ENCODE measurements around the gene CCHCR1. TPM values are rescaled to one million over a fixed set of nuclear protein-coding genes. Genes with fewer than 3 reads are reported as not detected.

The CCHCR1 gene
- polyA plus RNA-seq, 2 of the 4 experiments (the other 2 are of a cell fraction) = 7.4 to 15.3 TPM

GRCh38 chr6:31154436-31154835, 3.2 kb downstream of the CCHCR1 start (continued):
- no peak for TF ChIP-seq HDAC2 (IDR thresholded peaks at IDR 0.05)
- TF ChIP-seq, protein P1, sequence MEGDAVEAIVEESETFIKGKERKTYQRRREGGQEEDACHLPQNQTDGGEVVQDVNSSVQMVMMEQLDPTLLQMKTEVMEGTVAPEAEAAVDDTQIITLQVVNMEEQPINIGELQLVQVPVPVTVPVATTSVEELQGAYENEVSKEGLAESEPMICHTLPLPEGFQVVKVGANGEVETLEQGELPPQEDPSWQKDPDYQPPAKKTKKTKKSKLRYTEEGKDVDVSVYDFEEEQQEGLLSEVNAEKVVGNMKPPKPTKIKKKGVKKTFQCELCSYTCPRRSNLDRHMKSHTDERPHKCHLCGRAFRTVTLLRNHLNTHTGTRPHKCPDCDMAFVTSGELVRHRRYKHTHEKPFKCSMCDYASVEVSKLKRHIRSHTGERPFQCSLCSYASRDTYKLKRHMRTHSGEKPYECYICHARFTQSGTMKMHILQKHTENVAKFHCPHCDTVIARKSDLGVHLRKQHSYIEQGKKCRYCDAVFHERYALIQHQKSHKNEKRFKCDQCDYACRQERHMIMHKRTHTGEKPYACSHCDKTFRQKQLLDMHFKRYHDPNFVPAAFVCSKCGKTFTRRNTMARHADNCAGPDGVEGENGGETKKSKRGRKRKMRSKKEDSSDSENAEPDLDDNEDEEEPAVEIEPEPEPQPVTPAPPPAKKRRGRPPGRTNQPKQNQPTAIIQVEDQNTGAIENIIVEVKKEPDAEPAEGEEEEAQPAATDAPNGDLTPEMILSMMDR (IDR thresholded peaks at IDR 0.05) = no peak

GRCh38 chr6:31152781-31153180, 4.8 kb downstream of the CCHCR1 start:
- CTCF ChIA-PET = interaction anchor here (2.3 kb wide), 1 partner anchor 10 kb away, joined by 5 read pairs; no protein-coding TSS in a partner anchor
- Histone ChIP-seq H3K27ac (no peak overlapping the region), H3K9me3 (no peaks in the 10 kb centered on the region), H3K4me1 (peaks cover 8% of the 10 kb centered on the region; the same call in 2 of the 3 replicates), H3K4me3 (no peak overlapping the region), H3K4me2 (no peak overlapping the region)
- FAIRE-seq = no peak
- 88% methylated on average over 7 of the region's 7 CpGs for WGBS (ENCODE audit: missing lambda C conversion rate)
- ATAC-seq = no peak
- POLR2A ChIA-PET = no interaction called here
- no peak for DNase-seq (ENCODE audit: low read depth in 1 of 2, low spot score in 1 of 2)
- TF ChIP-seq FOSB (CRISPR knock-in tag; IDR thresholded peaks at IDR 0.05) = no peak
- no peak for TF ChIP-seq KDM1A (IDR thresholded peaks at IDR 0.05; ENCODE audit: low read depth)
- TF ChIP-seq MAFK (IDR thresholded peaks at IDR 0.05; ENCODE audit: partially characterized antibody) = no peak
- no peak for TF ChIP-seq BCL3 (IDR thresholded peaks at IDR 0.05)

DNA sequence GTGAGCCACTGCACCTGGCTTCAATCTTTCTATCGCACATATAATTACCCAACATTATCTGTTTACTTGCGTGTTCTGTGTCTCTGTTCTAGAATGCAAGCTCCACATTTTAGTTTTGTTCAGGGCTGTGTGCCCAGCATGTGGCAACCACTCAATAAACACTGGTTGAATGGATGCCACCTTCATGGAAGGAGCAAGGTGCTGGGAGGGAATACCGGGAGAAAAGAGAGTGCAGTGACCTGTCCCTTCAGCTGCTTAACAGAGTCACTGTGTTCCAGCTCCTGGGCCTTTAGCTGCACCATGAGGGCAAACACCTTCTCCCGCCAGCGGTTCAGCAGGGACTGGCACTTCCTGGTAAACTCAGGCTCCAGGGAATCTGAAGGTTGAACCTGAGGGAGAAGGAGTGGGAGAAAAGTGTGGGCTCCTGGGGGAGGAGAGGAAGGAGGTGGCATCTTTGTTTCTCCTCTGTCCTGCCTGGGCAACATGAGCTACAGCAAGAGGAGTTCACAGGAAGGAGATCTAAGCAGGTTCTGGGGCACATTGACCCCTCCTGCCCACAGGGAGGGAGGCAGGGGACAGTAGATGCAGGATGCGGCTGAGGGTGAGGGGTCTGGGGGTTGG, 7.7 kb downstream of the CCHCR1 start:
- Histone ChIP-seq H3K4me2 (no peak overlapping the region), H3K9me3 (no peaks in the 10 kb centered on the region), H3K4me3 (no peak overlapping the region), H3K27ac (no peak overlapping the region), H3K4me1 (no peaks in the 10 kb centered on the region)
- TF ChIP-seq MAFK (IDR thresholded peaks at IDR 0.05; ENCODE audit: partially characterized antibody) (no peak), ESRRA (IDR thresholded peaks at IDR 0.05; ENCODE audit: borderline replicate concordance, low read length) (no peak), POLR2A (IDR thresholded peaks at IDR 0.05; ENCODE audit: low read length) (no peak), BHLHE40 (IDR thresholded peaks at IDR 0.05; ENCODE audit: low read depth, low read length) (no peak), HOXB13 (CRISPR knock-in tag; IDR thresholded peaks at IDR 0.05; ENCODE audit: low read depth) (no peak)
- DNase-seq (ENCODE audit: low read depth in 1 of 2, low spot score in 1 of 2) (no peak), FAIRE-seq (no peak), ATAC-seq (no peak)
- ChIA-PET CTCF (interaction anchor here (0.9 to 2.6 kb wide), 3 partner anchors 12 to 43 kb away, joined by 5 to 8 read pairs (median 8); partner anchors contain the start of gene PSORS1C2), POLR2A (no interaction called here)
- WGBS (ENCODE audit: missing lambda C conversion rate) = 93% methylated on average over 6 of the region's 6 CpGs

GRCh38 chr6:31145386-31145785, 12.2 kb downstream of the CCHCR1 start:
- H3K27ac ChIP-seq = no peak overlapping the region
- no peak overlapping the region for H3K4me3 ChIP-seq
- DNase-seq (ENCODE audit: low read depth in 1 of 2, low spot score in 1 of 2) (no peak), FAIRE-seq (no peak), ATAC-seq (no peak)
- no peaks in the 10 kb centered on the region for H3K4me1 ChIP-seq
- TF ChIP-seq USF2 (IDR thresholded peaks at IDR 0.05) (no peak), KDM1A (IDR thresholded peaks at IDR 0.05; ENCODE audit: low read depth) (no peak), ZC3H11A (IDR thresholded peaks at IDR 0.05) (no peak), KDM5A (IDR thresholded peaks at IDR 0.05) (no peak), CBX2 (IDR thresholded peaks at IDR 0.05; ENCODE audit: borderline replicate concordance, low read depth) (no peak), BHLHE40 (IDR thresholded peaks at IDR 0.05; ENCODE audit: low read depth, low read length) (no peak), HOXB13 (CRISPR knock-in tag; IDR thresholded peaks at IDR 0.05; ENCODE audit: low read depth) (no peak), POLR2AphosphoS2 (conservative IDR thresholded peaks at IDR 0.05; ENCODE audit: low read length) (no peak), PHF8 (IDR thresholded peaks at IDR 0.05; ENCODE audit: borderline replicate concordance, low read depth) (no peak), HOXB5 (CRISPR knock-in tag; IDR thresholded peaks at IDR 0.05) (no peak), RFX5 (IDR thresholded peaks at IDR 0.05) (no peak)
- TF ChIP-seq, protein P2, sequence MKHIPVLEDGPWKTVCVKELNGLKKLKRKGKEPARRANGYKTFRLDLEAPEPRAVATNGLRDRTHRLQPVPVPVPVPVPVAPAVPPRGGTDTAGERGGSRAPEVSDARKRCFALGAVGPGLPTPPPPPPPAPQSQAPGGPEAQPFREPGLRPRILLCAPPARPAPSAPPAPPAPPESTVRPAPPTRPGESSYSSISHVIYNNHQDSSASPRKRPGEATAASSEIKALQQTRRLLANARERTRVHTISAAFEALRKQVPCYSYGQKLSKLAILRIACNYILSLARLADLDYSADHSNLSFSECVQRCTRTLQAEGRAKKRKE (CRISPR knock-in tag; IDR thresholded peaks at IDR 0.05; ENCODE audit: low read depth) = no peak
- H3K9me3 ChIP-seq = no peaks in the 10 kb centered on the region
- ChIA-PET CTCF (interaction anchor here (0.8 to 2.9 kb wide), 4 partner anchors 17 to 222 kb away, joined by 3 to 12 read pairs (median 4); no protein-coding TSS in a partner anchor), POLR2A (no interaction called here)
- 95% methylated on average over 10 of the region's 10 CpGs for WGBS (ENCODE audit: missing lambda C conversion rate)
- H3K4me2 ChIP-seq = no peak overlapping the region
